ENCODE measurements around the gene RBM24. TPM values are rescaled to one million over a fixed set of nuclear protein-coding genes. Genes with fewer than 3 reads are reported as not detected.

Gene RBM24
- total RNA-seq, 1 experiment from 2014 or later: 3.3 TPM

- no TSS peak for BruUV-seq (replicated peaks)
- intact Hi-C loops (cut with micrococcal nuclease): no loop called here
- Histone ChIP-seq H3K9me3 (ENCODE audit: control insufficient read depth in 1 of 2, insufficient read depth in 1 of 2, low read depth in 1 of 2, low read length in 2 of 2) (no peaks in the 10 kb centered on the region; a peak in 1 of 4 replicates), H2AFZ (ENCODE audit: low read depth, low read length, poor library complexity, severe bottlenecking) (no peak overlapping the region), H3K9me2 (ENCODE audit: insufficient read depth) (no peaks in the 10 kb centered on the region), H3K36me3 (ENCODE audit: control insufficient read depth in 1 of 2, insufficient read depth in 2 of 2, low read length in 2 of 2) (no peaks in the 10 kb centered on the region), H3K27ac (ENCODE audit: low read depth, low read length) (no peak overlapping the region), H3K4me2 (ENCODE audit: low read length) (no peak overlapping the region), H3K79me2 (ENCODE audit: insufficient read depth, low read length) (no peaks in the 10 kb centered on the region), H3K27me3 (ENCODE audit: insufficient read depth, low read length) (no peaks in the 10 kb centered on the region), H3K4me1 (ENCODE audit: control insufficient read depth in 1 of 2, insufficient read depth in 2 of 2, low read length in 2 of 2) (no peaks in the 10 kb centered on the region), H4K20me1 (ENCODE audit: insufficient read depth) (no peaks in the 10 kb centered on the region), H3K4me3 (replicated peaks in 1 of 2; ENCODE audit: low read depth in 1 of 2, low read length in 2 of 2) (no peak overlapping the region), H3K9ac (ENCODE audit: low read length) (no peak overlapping the region)
- RAD21 ChIA-PET (ENCODE audit: low non-redundant PET in 1 of 2, low total read pairs in 2 of 2, uncharacterized antibody in 2 of 2, unreplicated experiment in 2 of 2): no interaction called here
- CTCF ChIA-PET: no interaction called here
- POLR2A ChIA-PET: no interaction called here
- DNase-seq (ENCODE audit: low read depth, low spot score): no peak
- TF ChIP-seq POLR2A (IDR thresholded peaks at IDR 0.05; ENCODE audit: borderline replicate concordance, extremely low read depth, insufficient read depth, insufficient read length): no peak
- TF ChIP-seq MAX (IDR thresholded peaks at IDR 0.05): no peak
- no peak for TF ChIP-seq ELF1 (IDR thresholded peaks at IDR 0.05; ENCODE audit: borderline replicate concordance, low read depth)
- no peak for TF ChIP-seq SIN3A (IDR thresholded peaks at IDR 0.05; ENCODE audit: low read depth)
- no peak for TF ChIP-seq JUND (IDR thresholded peaks at IDR 0.05)
- no peak for TF ChIP-seq SRF (IDR thresholded peaks at IDR 0.05; ENCODE audit: low read depth)
- no peak for TF ChIP-seq POLR2AphosphoS5 (IDR thresholded peaks at IDR 0.05; ENCODE audit: low read depth, low read length)
- TF ChIP-seq CEBPB (IDR thresholded peaks at IDR 0.05; ENCODE audit: low read depth): no peak
- TF ChIP-seq ZBTB33 (IDR thresholded peaks at IDR 0.05; ENCODE audit: extremely low read depth, insufficient replicate concordance, low read length): no peak
- TF ChIP-seq TCF7L2 (IDR thresholded peaks at IDR 0.05; ENCODE audit: borderline replicate concordance, extremely low read depth, insufficient read depth, insufficient read length): no peak
- TF ChIP-seq CTCF (IDR thresholded peaks at IDR 0.05 in 2 of 3, conservative IDR thresholded peaks at IDR 0.05 in 1 of 3; ENCODE audit: borderline replicate concordance in 1 of 3, insufficient read depth in 1 of 3, low read depth in 2 of 3, low read length in 2 of 3): no peak
- TF ChIP-seq EZH2phosphoT487 (IDR thresholded peaks at IDR 0.05; ENCODE audit: borderline replicate concordance): no peak
- no peak for TF ChIP-seq SP1 (IDR thresholded peaks at IDR 0.05; ENCODE audit: low read depth)
- ATAC-seq: no peak
Measured at GRCh38 chr6:17242087-17242486, 39.1 kb upstream of the RBM24 start.

Measured in HCT116 (cell line).